ENCODE data around the gene PRDM11.

- TF ChIP-seq HMGXB4 (CRISPR knock-in tag; IDR thresholded peaks at IDR 0.05) (no peak), USF1 (CRISPR knock-in tag; IDR thresholded peaks at IDR 0.05) (no peak), FOXP1 (CRISPR knock-in tag; IDR thresholded peaks at IDR 0.05; ENCODE audit: borderline replicate concordance) (no peak), RORB (CRISPR knock-in tag; IDR thresholded peaks at IDR 0.05) (no peak), PRDM15 (CRISPR knock-in tag; IDR thresholded peaks at IDR 0.05) (no peak), NR3C1 (CRISPR knock-in tag; conservative IDR thresholded peaks at IDR 0.05; ENCODE audit: low read depth) (no peak), CTCF (IDR thresholded peaks at IDR 0.05) (no peak), SOX15 (CRISPR knock-in tag; IDR thresholded peaks at IDR 0.05) (no peak), ZNF416 (CRISPR knock-in tag; IDR thresholded peaks at IDR 0.05) (no peak), TEAD1 (CRISPR knock-in tag; IDR thresholded peaks at IDR 0.05) (no peak), STAT6 (CRISPR knock-in tag; conservative IDR thresholded peaks at IDR 0.05; ENCODE audit: low read depth) (no peak), CREM (CRISPR knock-in tag; IDR thresholded peaks at IDR 0.05) (no peak)
Measured at GRCh38 chr11:45238724-45239123, 92.3 kb downstream of the PRDM11 start.
